Measurements from ENCODE around the gene CAND2. TPM values are rescaled to one million over a fixed set of nuclear protein-coding genes. Genes with fewer than 3 reads are reported as not detected.
A peak's percentile ranks its signal among the peaks of the same experiment; 100 is the strongest.
"Not testable (repeated sequence)": the region's sequence is repeated elsewhere in the genome, so short reads cannot be mapped to it uniquely, and the experiment has no call there.

Gene CAND2
- total RNA-seq, 4 donors from 2014 or later, result 14.3 to 24.5 (median 18.7) TPM

DNA sequence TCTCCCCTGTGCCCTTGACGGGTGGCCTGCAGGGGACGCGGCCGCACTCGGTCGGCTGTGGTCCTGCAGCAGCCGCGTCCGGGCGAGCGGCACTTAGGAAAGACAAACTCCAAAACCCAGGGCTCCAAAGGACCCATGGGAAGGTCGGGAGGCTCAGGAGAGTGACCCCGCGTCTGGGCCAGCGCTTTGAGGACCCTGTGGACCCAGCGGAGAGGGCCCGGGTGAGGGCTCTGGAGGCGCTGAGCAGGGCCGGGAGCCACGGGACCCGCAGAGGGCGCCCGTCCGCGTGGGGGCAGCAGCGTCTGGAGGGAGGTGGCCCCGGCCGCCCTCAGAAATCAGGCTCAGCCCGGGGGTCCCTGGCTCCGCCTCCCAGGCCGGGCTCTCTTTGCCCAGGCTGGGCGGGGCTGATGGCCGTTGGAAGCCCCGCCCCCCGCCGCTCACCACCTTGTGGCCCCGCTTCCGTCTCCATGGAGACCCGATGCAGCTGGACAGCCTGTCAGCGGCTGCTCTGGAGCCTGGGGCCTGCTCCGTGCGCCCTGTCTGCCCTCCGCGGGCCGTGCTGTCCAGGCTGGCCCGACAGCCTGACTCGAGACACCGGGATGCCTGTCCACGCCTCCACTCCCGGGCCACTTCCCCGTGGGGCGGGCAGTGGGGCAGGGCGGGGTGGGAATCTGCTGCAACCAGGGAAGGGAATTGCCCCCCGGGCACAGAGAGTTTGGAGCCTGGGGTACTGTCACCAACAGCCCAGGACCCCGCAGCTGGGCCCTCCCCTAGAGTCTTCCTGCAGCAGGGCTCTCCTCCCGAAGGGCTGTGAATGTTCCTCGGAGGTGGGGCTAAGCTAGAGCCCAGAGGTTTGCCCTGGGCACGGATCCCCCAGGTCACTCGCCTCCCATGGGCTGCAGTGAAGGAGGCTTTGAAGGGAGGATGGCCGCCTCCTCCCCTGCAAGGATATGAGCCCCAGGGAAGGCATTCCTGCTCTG lies 79.7 kb downstream of the CAND2 start:
- Histone ChIP-seq H3K36me3 (no peaks in the 10 kb centered on the region), H3K27me3 (peaks cover 0 to 12% of the 10 kb centered on the region in 2 donors), H3K4me1 (peaks cover 0 to 11% (median 9%) of the 10 kb centered on the region in 4 donors), H3K9me3 (no peaks in the 10 kb centered on the region), H3K4me3 (peak overlapping the region in 3 of 4 donors; percentile 15 to 47 (median 22)), H3K27ac (no peak overlapping the region)
- no peak for DNase-seq (ENCODE audit: low spot score in 2 of 2)
- 27 to 37% methylated on average over 27 to 30 of the region's 60 CpGs for WGBS, 2 donors
- no peak for TF ChIP-seq EP300 (IDR thresholded peaks at IDR 0.05)
- TF ChIP-seq, protein P1, sequence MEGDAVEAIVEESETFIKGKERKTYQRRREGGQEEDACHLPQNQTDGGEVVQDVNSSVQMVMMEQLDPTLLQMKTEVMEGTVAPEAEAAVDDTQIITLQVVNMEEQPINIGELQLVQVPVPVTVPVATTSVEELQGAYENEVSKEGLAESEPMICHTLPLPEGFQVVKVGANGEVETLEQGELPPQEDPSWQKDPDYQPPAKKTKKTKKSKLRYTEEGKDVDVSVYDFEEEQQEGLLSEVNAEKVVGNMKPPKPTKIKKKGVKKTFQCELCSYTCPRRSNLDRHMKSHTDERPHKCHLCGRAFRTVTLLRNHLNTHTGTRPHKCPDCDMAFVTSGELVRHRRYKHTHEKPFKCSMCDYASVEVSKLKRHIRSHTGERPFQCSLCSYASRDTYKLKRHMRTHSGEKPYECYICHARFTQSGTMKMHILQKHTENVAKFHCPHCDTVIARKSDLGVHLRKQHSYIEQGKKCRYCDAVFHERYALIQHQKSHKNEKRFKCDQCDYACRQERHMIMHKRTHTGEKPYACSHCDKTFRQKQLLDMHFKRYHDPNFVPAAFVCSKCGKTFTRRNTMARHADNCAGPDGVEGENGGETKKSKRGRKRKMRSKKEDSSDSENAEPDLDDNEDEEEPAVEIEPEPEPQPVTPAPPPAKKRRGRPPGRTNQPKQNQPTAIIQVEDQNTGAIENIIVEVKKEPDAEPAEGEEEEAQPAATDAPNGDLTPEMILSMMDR (IDR thresholded peaks at IDR 0.05), result peak in 3 of 5 experiments; percentile 16 to 41 (median 18)
- no peak for TF ChIP-seq POLR2A (IDR thresholded peaks at IDR 0.05)

- WGBS, 2 donors, result 90 to 93% methylated on average over 7 of the region's 7 CpGs
- Histone ChIP-seq H3K27me3 (peaks cover 0 to 12% of the 10 kb centered on the region in 2 donors), H3K4me1 (peaks cover 0 to 11% (median 9%) of the 10 kb centered on the region in 4 donors), H3K27ac (no peak overlapping the region), H3K9me3 (no peaks in the 10 kb centered on the region), H3K4me3 (no peak overlapping the region), H3K36me3 (no peaks in the 10 kb centered on the region)
- TF ChIP-seq, protein P1 (IDR thresholded peaks at IDR 0.05), result no peak
- no peak for TF ChIP-seq EP300 (IDR thresholded peaks at IDR 0.05)
- TF ChIP-seq POLR2A (IDR thresholded peaks at IDR 0.05), result no peak
- DNase-seq (ENCODE audit: low spot score in 2 of 2), result no peak
Measured at GRCh38 chr3:12877040-12877439, 80.6 kb downstream of the CAND2 start.

DNA sequence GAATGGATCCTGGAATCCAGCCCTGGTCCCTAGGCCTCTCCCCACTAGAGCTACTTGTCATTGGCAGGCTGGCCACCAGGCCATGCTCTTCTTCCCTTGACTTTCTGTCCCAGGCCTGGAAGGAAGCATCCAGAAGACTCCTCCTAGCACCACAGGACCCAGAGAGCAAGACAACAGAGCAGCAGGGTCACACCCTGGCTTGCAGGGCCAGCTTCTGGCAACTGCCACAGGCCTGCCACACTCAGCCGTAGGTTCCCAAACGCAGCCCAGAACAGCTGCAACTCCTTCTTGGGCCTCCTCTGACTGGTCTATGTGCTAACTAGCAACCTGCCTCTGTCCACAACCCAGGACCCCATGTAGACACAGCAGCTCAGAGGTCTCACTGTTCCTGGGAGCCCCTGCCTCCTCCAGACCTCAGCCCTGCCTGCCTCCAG lies 81.7 kb downstream of the CAND2 start:
- H3K27ac ChIP-seq, result no peak overlapping the region

DNA sequence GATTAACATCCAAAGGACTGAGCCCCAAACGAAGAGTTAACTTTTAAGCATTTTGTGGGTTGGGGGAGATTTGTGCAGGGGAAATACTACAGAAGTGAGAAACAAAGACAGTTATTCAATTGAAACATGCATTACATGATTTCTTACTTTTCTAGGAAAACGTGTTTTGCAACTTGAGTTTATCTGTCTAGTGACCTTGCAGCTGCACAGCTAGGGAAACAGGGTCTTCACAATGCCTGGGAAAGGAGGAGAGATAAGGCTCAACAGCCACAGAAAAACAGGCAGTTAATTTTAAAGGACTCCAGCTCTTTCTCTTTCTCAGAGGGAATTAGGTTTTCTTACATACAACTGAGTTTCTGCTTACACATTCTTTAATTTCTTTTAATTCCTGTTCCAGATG lies 82.3 kb downstream of the CAND2 start:
- not testable (repeated sequence) for H3K9me3 ChIP-seq; H3K4me3 ChIP-seq; DNase-seq (ENCODE audit: low spot score in 2 of 2); H3K27ac ChIP-seq; H3K36me3 ChIP-seq
- peaks cover 0 to 12% of the 10 kb centered on the region in 2 donors for H3K27me3 ChIP-seq
- H3K4me1 ChIP-seq, result peaks cover 0 to 11% (median 9%) of the 10 kb centered on the region in 4 donors
- 53 to 58% methylated on average over 2 of the region's 2 CpGs for WGBS, 2 donors

More for the DNA sequence above, 81.7 kb downstream of the CAND2 start:
- Histone ChIP-seq H3K36me3 (no peaks in the 10 kb centered on the region), H3K9me3 (no peaks in the 10 kb centered on the region), H3K4me3 (no peak overlapping the region), H3K4me1 (peaks cover 0 to 11% (median 9%) of the 10 kb centered on the region in 4 donors), H3K27me3 (peaks cover 0 to 12% of the 10 kb centered on the region in 2 donors)
- no peak for DNase-seq (ENCODE audit: low spot score in 2 of 2)
- 86 to 91% methylated on average over 2 of the region's 2 CpGs for WGBS, 2 donors
- TF ChIP-seq EP300 (IDR thresholded peaks at IDR 0.05), result no peak
- TF ChIP-seq, protein P1 (IDR thresholded peaks at IDR 0.05), result no peak
- no peak for TF ChIP-seq POLR2A (IDR thresholded peaks at IDR 0.05)

DNA sequence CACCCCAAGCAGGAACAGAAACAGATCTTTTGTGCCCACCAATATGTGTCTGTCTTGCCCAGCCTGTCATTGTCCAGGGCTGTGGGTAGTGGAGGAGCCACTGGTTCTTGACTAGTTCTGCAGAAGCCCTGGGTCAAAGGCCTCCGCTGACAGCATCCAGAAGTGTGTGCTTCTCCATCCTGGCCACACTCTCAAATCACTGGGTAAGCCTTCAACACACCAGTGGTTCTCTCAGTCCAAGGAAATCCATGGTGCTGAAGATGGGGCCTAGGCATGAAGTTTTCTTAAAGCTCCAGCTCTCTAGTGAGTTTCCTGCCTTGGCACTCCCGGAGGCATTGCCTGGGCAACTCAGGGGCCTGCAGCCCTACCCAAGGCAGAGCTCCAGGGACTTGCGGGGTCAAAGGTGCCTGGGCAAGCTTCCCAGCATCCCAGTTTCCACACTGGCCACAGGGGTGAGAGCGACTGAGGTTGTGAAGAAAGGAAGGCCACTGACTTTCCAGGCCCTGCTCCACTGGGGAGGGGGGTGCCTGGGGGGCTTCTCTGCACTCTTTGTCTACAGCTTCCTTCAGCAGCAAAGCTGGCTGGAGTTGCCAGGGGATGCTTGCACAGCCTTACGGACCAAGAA lies 82.8 kb downstream of the CAND2 start:
- no peak overlapping the region for H3K4me3 ChIP-seq
- 72 to 79% methylated on average over 5 of the region's 5 CpGs for WGBS, 2 donors
- TF ChIP-seq, protein P1 (IDR thresholded peaks at IDR 0.05), result no peak
- TF ChIP-seq POLR2A (IDR thresholded peaks at IDR 0.05), result no peak
- TF ChIP-seq EP300 (IDR thresholded peaks at IDR 0.05), result no peak
- no peaks in the 10 kb centered on the region for H3K9me3 ChIP-seq
- H3K27me3 ChIP-seq, result peaks cover 0 to 12% of the 10 kb centered on the region in 2 donors
- no peak overlapping the region for H3K27ac ChIP-seq
- no peak for DNase-seq (ENCODE audit: low spot score in 2 of 2)
- H3K36me3 ChIP-seq, result no peaks in the 10 kb centered on the region
- H3K4me1 ChIP-seq, result peaks cover 0 to 11% (median 9%) of the 10 kb centered on the region in 4 donors

- not testable (repeated sequence) for H3K27ac ChIP-seq; H3K4me3 ChIP-seq; H3K9me3 ChIP-seq; H3K36me3 ChIP-seq; H3K27me3 ChIP-seq; H3K4me1 ChIP-seq; DNase-seq (ENCODE audit: low spot score in 2 of 2)
- WGBS, 2 donors, result 92 to 94% methylated on average over 12 of the region's 12 CpGs
Measured at GRCh38 chr3:12881858-12882257, 85.4 kb downstream of the CAND2 start.

Measured in tibial nerve (tissue), 4 donors.